Heart left ventricle (tissue), 16 donors: ENCODE data around the gene GOLGB1. TPM values are rescaled to one million over a fixed set of nuclear protein-coding genes. Genes with fewer than 3 reads are reported as not detected.

ENCODE experiments used
- ATAC-seq, 4 donors: fragments of 200-7000 bp; cut with Tn5 transposase; one replicate each; pipeline ENCODE4 v1.9.1; 2020 to 2022; ENCODE audit warnings: moderate library complexity in 4 of 4, mild to moderate bottlenecking in 3 of 4, moderate number of reproducible peaks in 1 of 4
- DNase-seq, 5 donors: peaks; one replicate each; pipeline ENCODE4 v3.0.0-alpha.2; 2020
- H3K27ac ChIP-seq, 12 donors: fragments of 200-600 bp; sonication (generic) in 4 of 12; one replicate each; pipeline versions ENCODE4 v1.5.0 to v1.8.0; 2016 to 2022; ENCODE audit warnings: mild to moderate bottlenecking in 2 of 12
- H3K27me3 ChIP-seq, 9 donors: fragments of 200-600 bp; sonication (generic) in 2 of 9; one replicate each; pipeline versions ENCODE4 v1.5.1 to v1.8.0; 2016 to 2022; ENCODE audit warnings: mild to moderate bottlenecking in 3 of 9
- H3K36me3 ChIP-seq, 9 donors: fragments of 200-600 bp; sonication (generic) in 2 of 9; one replicate each; pipeline versions ENCODE4 v1.5.0 to v1.8.0; 2018 to 2022; ENCODE audit warnings: mild to moderate bottlenecking in 2 of 9
- H3K4me1 ChIP-seq, 12 donors: fragments of 200-600 bp; sonication (generic) in 4 of 12; one replicate each; pipeline versions ENCODE4 v1.5.0 to v1.8.0; 2016 to 2022; ENCODE audit warnings: mild to moderate bottlenecking in 3 of 12
- H3K4me3 ChIP-seq, 12 donors: fragments of 200-600 bp; sonication (generic) in 4 of 12; one replicate each; pipeline versions ENCODE4 v1.5.0 to v1.8.0; 2017 to 2022; ENCODE audit warnings: mild to moderate bottlenecking in 9 of 12, moderate library complexity in 4 of 12
- H3K9me3 ChIP-seq, 12 donors: fragments of 200-600 bp; sonication (generic) in 4 of 12; one replicate each; pipeline versions ENCODE4 v1.5.0 to v1.8.0; 2016 to 2022; ENCODE audit warnings: mild to moderate bottlenecking in 1 of 12
- POLR2A ChIP-seq, 2 donors: fragments of 450-650 bp; IDR thresholded peaks; one replicate each; pipeline ENCODE4 v1.6.1; 2017; ENCODE audit warnings: antibody characterized with exemption in 2 of 2, mild to moderate bottlenecking in 2 of 2, moderate library complexity in 2 of 2
- WGBS, 4 donors: extraction: QIAGEN DNeasy Blood & Tissue Kit in 2 of 4; methylation state at CpG; one replicate each; pipeline versions ENCODE4 v1.1.5 to v1.1.7; 2013 to 2018; 5-methylcytosine and 5-hydroxymethylcytosine counted together
- intact Hi-C, 10 donors: fragments of 100-400 bp; cut with DNase I; formaldehyde crosslinking; loops; one replicate each; pipeline versions ENCODE4 v1.11.1 to v1.14.2; 2022
- polyA plus RNA-seq, 2 donors: library from polyadenylated mRNA; stranded (reverse); fragments of 200-250 nt; gene quantifications; one replicate each; pipeline ENCODE4 v1.2.3, GENCODE V29; 2013
- total RNA-seq, 9 donors: library from RNA; depleted of rRNA in 2 of 9; stranded (reverse); fragments of >200 nt in 2 of 9; fragmentation: NEBNext Ultra II Directional in 3 of 9; extraction: Animal tissue kit (Norgen Biotek cat#: 25700) in 3 of 9; gene quantifications; one replicate each; pipeline versions ENCODE4 v1.1.0 to v1.2.4, GENCODE V29; 2016 to 2023
- TF ChIP-seq, protein P1 (sequence below), 12 donors: fragments of 200-600 bp; sonication (generic) in 4 of 12; IDR thresholded peaks; one replicate each; pipeline versions ENCODE4 v1.5.0 to v1.8.0; 2018 to 2022; ENCODE audit warnings: antibody characterized with exemption in 12 of 12, mild to moderate bottlenecking in 5 of 12
- donor health status: ischemic (EF 13 %, LVEDD 7.1; RV severe dilation, severe dysfunction).
- donor health status: healthy with polysubstance abuse.
- donor health status: DM: no; HTN: yes; CAD: no.
- donor health status: DM: no; HTN: no; CAD: no.
- donor health status: ischemic (EF 25% LVEDD 6.9; RV normal size, moderate dysfunction).
- donor health status: ischemic (EF 25% LVEDD 5.7; RV mildly dilated, moderate dysfunction).
- donor health status: healthy.
- donor health status: DM: yes; HTN: yes; CAD: no.
- donor health status: ischemic (EF 35%, LVEDD 5.7; RV mildly dilated, moderate dysfunction).
- donor health status: nonischemic (EF 11% LVEDD 7.7; RV severe dilation, severe dysfunction).
- donor health status: DM: yes; HTN: yes; CAD: no.
- donor health status: PGD.
- donor health status: ischemic (EF 29% LVEDD 5.4; RV normal size, mild dysfunction).
- donor health status: nonischemic (EF 23%, LVEDD 6.1; RV moderate dilation, normal function).

Gene GOLGB1
- total and polyA plus RNA-seq, 11 donors, result 14.4 to 90.9 (median 44.1) TPM

DNA sequence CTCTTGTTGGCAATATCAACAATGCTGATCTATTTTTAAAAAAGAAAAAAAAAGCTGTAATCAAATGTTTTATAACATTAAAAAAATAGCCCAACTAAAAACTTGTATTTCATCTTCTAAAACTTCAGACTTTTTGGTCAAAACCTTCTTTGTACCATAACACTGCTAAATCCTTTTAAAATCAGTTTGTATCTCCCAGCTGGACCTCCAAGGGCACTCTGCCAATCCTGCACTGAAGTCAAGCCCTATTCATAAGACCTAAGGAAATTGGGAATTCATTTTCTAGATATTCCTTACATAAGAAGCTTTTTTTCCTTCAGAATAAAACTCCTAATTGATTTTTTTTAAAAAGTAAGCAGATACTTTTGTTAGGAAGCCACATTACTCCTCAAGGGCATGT is 50.6 kb downstream of the GOLGB1 start:
- peak in 3 of 5 donors; percentile 22 to 41 (median 25) for DNase-seq
- H3K36me3 ChIP-seq, result peaks cover 0 to 70% (median 55%) of the 10 kb centered on the region in 9 donors
- intact Hi-C loops, result no loop called here

DNA sequence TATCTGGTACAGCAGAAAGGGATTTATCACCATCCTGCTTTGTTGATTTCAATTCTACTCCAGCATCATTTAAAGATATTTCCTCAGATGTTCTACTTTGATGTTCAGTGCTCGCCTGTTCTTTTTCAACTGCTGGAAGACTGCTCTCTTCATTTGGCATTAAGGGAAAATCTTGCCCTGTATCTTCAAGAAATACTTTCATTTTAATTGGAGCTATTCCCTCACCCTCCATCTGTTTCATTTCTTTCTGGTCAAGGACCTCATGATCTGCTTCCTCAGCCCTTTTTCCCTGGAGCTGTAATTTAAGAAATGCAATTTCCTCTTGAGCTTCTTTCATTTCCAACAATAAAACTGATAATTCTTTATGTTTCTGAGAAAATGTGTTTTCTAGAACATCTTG is 51.1 kb downstream of the GOLGB1 start:
- Histone ChIP-seq H3K4me3 (no peak overlapping the region), H3K4me1 (peaks cover 0 to 45% (median 24%) of the 10 kb centered on the region in 12 donors), H3K36me3 (peaks cover 0 to 74% (median 52%) of the 10 kb centered on the region in 9 donors), H3K27me3 (no peaks in the 10 kb centered on the region), H3K9me3 (no peaks in the 10 kb centered on the region), H3K27ac (peak overlapping the region in 8 of 12 donors; percentile 5 to 67 (median 36))
- ATAC-seq (peak in 2 of 4 donors; percentile 51 to 63), DNase-seq (no peak)
- intact Hi-C loops, result no loop called here
- TF ChIP-seq, protein P1, sequence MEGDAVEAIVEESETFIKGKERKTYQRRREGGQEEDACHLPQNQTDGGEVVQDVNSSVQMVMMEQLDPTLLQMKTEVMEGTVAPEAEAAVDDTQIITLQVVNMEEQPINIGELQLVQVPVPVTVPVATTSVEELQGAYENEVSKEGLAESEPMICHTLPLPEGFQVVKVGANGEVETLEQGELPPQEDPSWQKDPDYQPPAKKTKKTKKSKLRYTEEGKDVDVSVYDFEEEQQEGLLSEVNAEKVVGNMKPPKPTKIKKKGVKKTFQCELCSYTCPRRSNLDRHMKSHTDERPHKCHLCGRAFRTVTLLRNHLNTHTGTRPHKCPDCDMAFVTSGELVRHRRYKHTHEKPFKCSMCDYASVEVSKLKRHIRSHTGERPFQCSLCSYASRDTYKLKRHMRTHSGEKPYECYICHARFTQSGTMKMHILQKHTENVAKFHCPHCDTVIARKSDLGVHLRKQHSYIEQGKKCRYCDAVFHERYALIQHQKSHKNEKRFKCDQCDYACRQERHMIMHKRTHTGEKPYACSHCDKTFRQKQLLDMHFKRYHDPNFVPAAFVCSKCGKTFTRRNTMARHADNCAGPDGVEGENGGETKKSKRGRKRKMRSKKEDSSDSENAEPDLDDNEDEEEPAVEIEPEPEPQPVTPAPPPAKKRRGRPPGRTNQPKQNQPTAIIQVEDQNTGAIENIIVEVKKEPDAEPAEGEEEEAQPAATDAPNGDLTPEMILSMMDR (IDR thresholded peaks at IDR 0.05), result no peak
- TF ChIP-seq POLR2A (IDR thresholded peaks at IDR 0.05), result no peak
- 76 to 88% (median 83%) methylated on average over 1 of the region's 1 CpG for WGBS, 4 donors

More for the DNA sequence above, 50.6 kb downstream of the GOLGB1 start:
- Histone ChIP-seq H3K4me1 (peaks cover 0 to 45% (median 24%) of the 10 kb centered on the region in 12 donors), H3K9me3 (peaks cover 0 to 3% (median 0%) of the 10 kb centered on the region in 12 donors), H3K27ac (peak overlapping the region in 9 of 12 donors; percentile 6 to 67 (median 43)), H3K4me3 (no peak overlapping the region), H3K27me3 (no peaks in the 10 kb centered on the region)
- peak in 1 of 4 donors; percentile 20 for ATAC-seq
- TF ChIP-seq, protein P1 (IDR thresholded peaks at IDR 0.05), result no peak
- TF ChIP-seq POLR2A (IDR thresholded peaks at IDR 0.05), result no peak

DNA sequence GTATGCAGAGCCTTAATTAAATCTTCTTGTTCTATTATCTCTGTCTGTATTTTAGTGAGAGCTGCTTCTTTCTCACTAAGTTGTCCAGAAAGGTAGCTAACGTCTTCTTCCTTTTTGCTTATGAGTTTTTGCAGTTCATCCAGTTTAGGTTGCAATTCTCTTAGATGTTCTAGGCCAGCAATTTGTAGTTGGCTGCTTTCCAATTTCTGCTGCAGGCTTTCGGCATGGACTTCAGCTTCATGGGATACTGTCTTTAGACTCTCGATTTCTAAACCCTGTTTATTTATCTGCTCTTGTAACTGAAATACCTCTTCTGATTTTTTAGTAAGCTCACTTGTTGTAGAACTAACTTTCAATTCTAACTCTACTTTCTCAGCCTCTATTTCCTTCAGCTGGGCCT is 53.4 kb downstream of the GOLGB1 start:
- TF ChIP-seq POLR2A (IDR thresholded peaks at IDR 0.05), result no peak
- TF ChIP-seq, protein P1 (IDR thresholded peaks at IDR 0.05), result no peak
- no peaks in the 10 kb centered on the region for H3K27me3 ChIP-seq
- peak in 1 of 5 donors; percentile 23 for DNase-seq
- no peak overlapping the region for H3K4me3 ChIP-seq
- 31 to 46% (median 39%) methylated on average over 3 of the region's 3 CpGs for whole genome bisulfite sequencing, 4 donors
- H3K9me3 ChIP-seq, result no peaks in the 10 kb centered on the region
- peak in 1 of 4 donors; percentile 33 for ATAC-seq
- H3K27ac ChIP-seq, result no peak overlapping the region
- intact Hi-C loops, result no loop called here
- H3K36me3 ChIP-seq, result peaks cover 0 to 79% (median 57%) of the 10 kb centered on the region in 9 donors
- H3K4me1 ChIP-seq, result peaks cover 0 to 45% (median 23%) of the 10 kb centered on the region in 12 donors

DNA sequence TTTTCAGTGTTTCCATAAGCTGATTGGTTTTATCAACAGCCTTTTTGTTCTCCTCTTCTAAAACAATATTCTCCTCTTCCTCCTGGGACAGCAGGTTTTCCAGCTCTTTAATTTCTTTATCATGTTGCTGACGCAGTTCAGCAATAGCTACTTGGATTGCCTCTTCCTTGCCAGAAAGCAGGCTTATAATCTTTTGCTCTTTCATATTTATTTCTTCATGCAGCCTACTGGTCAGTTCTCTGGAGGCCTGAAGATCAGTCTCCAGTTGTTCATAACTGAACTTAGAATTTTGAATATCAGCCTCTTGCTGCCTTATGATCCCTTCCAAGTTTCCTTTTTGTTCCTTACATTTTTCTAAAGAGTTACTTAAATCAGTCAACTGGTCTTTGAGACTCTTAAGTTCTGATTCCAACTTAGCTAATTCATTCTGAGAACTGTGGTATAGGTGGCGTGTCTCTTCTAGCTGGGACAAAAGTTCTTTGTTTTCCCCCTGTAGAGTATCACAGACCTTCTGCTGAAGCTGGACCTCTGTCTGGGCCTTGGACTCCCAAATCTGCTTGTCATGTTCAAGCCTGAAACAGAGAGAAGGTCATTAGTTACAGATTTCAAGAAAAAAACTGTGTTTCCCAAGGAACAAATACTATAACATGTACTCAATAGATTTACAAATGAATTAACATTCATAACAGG is 57.4 kb downstream of the GOLGB1 start:
- Histone ChIP-seq H3K9me3 (no peaks in the 10 kb centered on the region), H3K4me3 (no peak overlapping the region), H3K36me3 (peaks cover 0 to 68% (median 50%) of the 10 kb centered on the region in 9 donors), H3K4me1 (peaks cover 0 to 21% (median 6%) of the 10 kb centered on the region in 12 donors), H3K27me3 (no peaks in the 10 kb centered on the region), H3K27ac (peak overlapping the region in 7 of 12 donors; percentile 17 to 55 (median 39))
- intact Hi-C loops, result no loop called here
- TF ChIP-seq, protein P1 (IDR thresholded peaks at IDR 0.05), result no peak
- TF ChIP-seq POLR2A (IDR thresholded peaks at IDR 0.05), result no peak
- ATAC-seq (peak in 3 of 4 donors; percentile 57 to 73 (median 61)), DNase-seq (no peak)
- WGBS, 4 donors, result 64 to 83% (median 76%) methylated on average over 2 of the region's 2 CpGs
